Neural cell (in vitro differentiated cells): ENCODE data around the gene WNT3A. TPM values are rescaled to one million over a fixed set of nuclear protein-coding genes. Genes with fewer than 3 reads are reported as not detected.

Experiments
- H2AFZ ChIP-seq: fragments of 200-600, 300-800 bp; sonication (generic), shearing (Covaris generic); 2 replicates; pipeline ENCODE4 v1.6.0; 2014; ENCODE audit warnings: low read depth, mild to moderate bottlenecking, antibody characterized with exemption, low read length, moderate library complexity
- H3F3A ChIP-seq: fragments of 200-600 bp; shearing (Covaris generic); 2 replicates; pipeline ENCODE4 v1.6.1; 2016; ENCODE audit warnings: mild to moderate bottlenecking, moderate library complexity, mixed read lengths, antibody characterized with exemption, low read length; ENCODE audit not compliant: insufficient read depth, poor library complexity, severe bottlenecking
- H3K27ac ChIP-seq: fragments of 200-600, 300-800 bp; sonication (generic), shearing (Covaris generic); 2 replicates; pipeline ENCODE4 v1.5.1; 2014; ENCODE audit warnings: mild to moderate bottlenecking, low read length, moderate library complexity
- H3K27me3 ChIP-seq: fragments of 300-800, 200-600 bp; sonication (generic), shearing (Covaris generic); 2 replicates; pipeline ENCODE4 v1.6.0; 2014; ENCODE audit warnings: mild to moderate bottlenecking, low read depth, low read length, moderate library complexity; ENCODE audit not compliant: insufficient read depth
- H3K36me3 ChIP-seq: fragments of 300-800, 200-600 bp; sonication (generic), shearing (Covaris generic); 2 replicates; pipeline ENCODE4 v1.5.1; 2014; ENCODE audit warnings: mild to moderate bottlenecking, antibody characterized with exemption, low read length, moderate library complexity; ENCODE audit not compliant: insufficient read depth
- H3K4me2 ChIP-seq: fragments of 300-800, 200-600 bp; sonication (generic), shearing (Covaris generic); 2 replicates; pipeline ENCODE4 v1.6.0; 2014; ENCODE audit warnings: mild to moderate bottlenecking, low read length
- H3K4me3 ChIP-seq: fragments of 300-800, 200-600 bp; sonication (generic), shearing (Covaris generic); 2 replicates; pipeline ENCODE4 v1.5.1; 2014; ENCODE audit warnings: mild to moderate bottlenecking, low read length, moderate library complexity
- H3K79me2 ChIP-seq: fragments of 200-600 bp; shearing (Covaris generic); replicated peaks from 2 replicates; pipeline ENCODE4 v1.6.0; 2014; ENCODE audit warnings: mild to moderate bottlenecking, low read length, moderate library complexity; ENCODE audit not compliant: insufficient read depth
- H3K9ac ChIP-seq: fragments of 300-800, 200-600 bp; sonication (generic), shearing (Covaris generic); 2 replicates; pipeline ENCODE4 v1.6.1; 2016; ENCODE audit warnings: mild to moderate bottlenecking, low read length, mixed read lengths
- H3K9me2 ChIP-seq: fragments of 200-600 bp; shearing (Covaris generic); 2 replicates; pipeline ENCODE4 v1.6.1; 2016; ENCODE audit warnings: mild to moderate bottlenecking, low read length, mixed read lengths; ENCODE audit not compliant: insufficient read depth
- H3K9me3 ChIP-seq: fragments of 200-600, 300-800 bp; sonication (generic), shearing (Covaris generic); 2 replicates; pipeline ENCODE4 v1.6.1; 2016; ENCODE audit warnings: mild to moderate bottlenecking, mixed run types, low read length, moderate library complexity, mixed read lengths
- H4K20me1 ChIP-seq: fragments of 200-600 bp; shearing (Covaris generic); 2 replicates; pipeline ENCODE4 v1.6.1; 2016; ENCODE audit warnings: mild to moderate bottlenecking, mixed run types; ENCODE audit not compliant: insufficient read depth
- CTCF ChIP-seq: fragments of 450-650 bp; IDR thresholded peaks from 2 replicates; pipeline ENCODE4 v1.5.1; 2014; ENCODE audit warnings: antibody characterized with exemption, mild to moderate bottlenecking, moderate library complexity; ENCODE audit not compliant: poor library complexity, severe bottlenecking
- EP300 ChIP-seq: fragments of 450-650 bp; conservative IDR thresholded peaks from 2 replicates; pipeline ENCODE4 v1.6.1; 2014; ENCODE audit warnings: antibody characterized with exemption, mild to moderate bottlenecking, moderate library complexity; ENCODE audit not compliant: poor library complexity, severe bottlenecking
- MXI1 ChIP-seq: fragments of 450-650 bp; conservative IDR thresholded peaks from 2 replicates; pipeline ENCODE4 v1.6.1; 2014; ENCODE audit warnings: antibody characterized with exemption, mild to moderate bottlenecking; ENCODE audit not compliant: poor library complexity, severe bottlenecking
- POLR2AphosphoS5 ChIP-seq: IDR thresholded peaks from 2 replicates; pipeline ENCODE4 v1.6.1; 2012
- RAD21 ChIP-seq: fragments of 450-650 bp; conservative IDR thresholded peaks from 2 replicates; pipeline ENCODE4 v1.6.1; 2014; ENCODE audit warnings: antibody characterized with exemption, mild to moderate bottlenecking, moderate library complexity
- REST ChIP-seq: IDR thresholded peaks from 2 replicates; pipeline ENCODE4 v1.6.1; 2012; ENCODE audit warnings: borderline replicate concordance
- TAF1 ChIP-seq: IDR thresholded peaks from 2 replicates; pipeline ENCODE4 v1.6.1; 2012; ENCODE audit warnings: low read depth
- polyA plus RNA-seq: library from polyadenylated mRNA; depleted of rRNA; stranded (reverse); fragments of >200 nt; gene quantifications from 2 replicates; pipeline ENCODE4 v1.2.3, GENCODE V29; 2014

The WNT3A gene
- polyA plus RNA-seq, 1 donor from 2014 or later, result 0.14 TPM

GRCh38 chr1:228076796-228077430 is 70.1 kb downstream of the WNT3A start (continued):
- no peak for TF ChIP-seq EP300

DNA sequence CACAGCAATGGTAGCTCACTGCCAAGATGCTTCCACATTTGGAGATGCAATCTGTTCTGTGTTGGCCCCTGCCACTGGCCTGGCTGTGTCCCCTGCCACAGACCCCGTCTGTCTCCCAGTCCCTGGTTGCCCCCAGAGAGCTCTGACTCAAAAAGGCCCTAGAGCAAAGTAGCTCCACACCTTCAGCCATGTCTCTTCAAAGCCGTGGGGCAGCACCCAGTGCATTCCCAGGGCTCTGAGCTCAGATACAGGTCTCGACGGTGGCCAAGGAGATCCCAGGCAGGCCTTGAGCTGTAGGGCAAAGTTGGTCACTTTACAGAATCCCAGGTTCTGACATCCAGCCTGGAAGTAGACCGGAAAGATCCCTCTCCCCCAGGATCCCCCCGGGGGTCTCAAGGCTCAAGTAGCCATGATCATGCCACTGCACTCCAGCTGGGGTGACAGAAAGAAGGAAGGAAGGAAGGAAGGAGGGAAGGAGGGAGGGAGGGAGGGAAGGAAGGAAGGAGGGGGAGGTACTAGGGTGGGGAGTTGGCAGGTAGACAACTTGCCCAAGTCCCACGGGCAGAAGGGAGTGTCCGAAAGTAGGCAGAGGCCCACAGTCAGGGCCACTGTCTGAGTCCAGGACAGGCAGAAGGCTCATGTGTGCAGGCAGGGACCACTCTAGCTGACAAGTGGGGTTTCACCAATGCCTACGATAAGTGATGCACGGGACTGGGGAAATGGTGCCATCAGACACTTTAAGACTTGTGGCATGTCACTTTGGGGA is 71.0 kb downstream of the WNT3A start:
- Histone ChIP-seq H4K20me1 (no peaks in the 10 kb centered on the region), H3K27ac (no peak overlapping the region), H3K79me2 (no peaks in the 10 kb centered on the region), H2AFZ (no peak overlapping the region), H3F3A (no peaks in the 10 kb centered on the region), H3K27me3 (no peaks in the 10 kb centered on the region), H3K9me3 (no peaks in the 10 kb centered on the region), H3K4me3 (no peak overlapping the region), H3K36me3 (no peaks in the 10 kb centered on the region), H3K9ac (no peak overlapping the region), H3K9me2 (no peaks in the 10 kb centered on the region), H3K4me2 (no peak overlapping the region)
- no peak for TF ChIP-seq POLR2AphosphoS5
- TF ChIP-seq CTCF, result no peak
- TF ChIP-seq EP300, result no peak
- TF ChIP-seq REST, result no peak
- no peak for TF ChIP-seq RAD21
- TF ChIP-seq TAF1, result no peak
- TF ChIP-seq MXI1, result no peak

DNA sequence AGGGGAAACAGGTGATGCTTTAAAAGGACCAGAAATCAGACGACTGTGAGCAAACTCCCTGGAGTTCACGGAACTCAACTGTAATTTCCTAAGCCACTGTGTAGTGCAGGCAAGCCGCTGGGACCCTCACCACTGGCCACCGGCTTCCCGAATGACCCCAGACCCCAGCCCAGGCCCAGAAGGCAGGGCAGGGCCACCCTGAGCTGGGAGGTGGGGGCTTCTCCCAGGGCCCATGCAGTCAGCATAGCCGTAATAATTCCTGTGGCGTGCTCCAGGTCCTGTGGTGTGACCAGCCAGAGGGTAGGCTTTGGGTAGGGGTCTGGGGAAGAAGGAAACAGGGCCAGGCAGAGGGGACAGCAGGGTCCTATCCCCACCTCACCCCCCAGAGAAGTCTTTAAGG is 72.2 kb downstream of the WNT3A start:
- Histone ChIP-seq H3K79me2 (peaks cover 12% of the 10 kb centered on the region), H3K4me2 (no peak overlapping the region), H3K9ac (no peak overlapping the region), H2AFZ (no peak overlapping the region), H3K27ac (no peak overlapping the region), H4K20me1 (no peaks in the 10 kb centered on the region), H3K36me3 (no peaks in the 10 kb centered on the region), H3F3A (no peaks in the 10 kb centered on the region), H3K9me2 (no peaks in the 10 kb centered on the region), H3K27me3 (no peaks in the 10 kb centered on the region), H3K9me3 (no peaks in the 10 kb centered on the region), H3K4me3 (no peak overlapping the region)
- TF ChIP-seq POLR2AphosphoS5 (no peak), MXI1 (no peak), EP300 (no peak)
